A549 (cell line): ENCODE results near the gene NRTN. TPM values are rescaled to one million over a fixed set of nuclear protein-coding genes. Genes with fewer than 3 reads are reported as not detected.

ENCODE experiments used
- ATAC-seq, 2 experiments: fragments of 200-7000 bp in 1 of 2; fragments of >200 bp in 1 of 2; cut with Nextera tagmentation in 1 of 2; cut with Tn5 transposase in 1 of 2; 3 replicates each; pipeline versions ENCODE4 v1.8.0 to v1.9.1; 2018 to 2020; ENCODE audit warnings: mild to moderate bottlenecking in 1 of 2, moderate library complexity in 1 of 2
- CTCF ChIA-PET: fragments of 300-600 bp; sonication (Branson Sonifier 250); formaldehyde crosslinking; extraction: SDS; loops from one replicate; lab custom pipeline; 2021; ENCODE audit warnings: antibody characterized with exemption, inconsistent platforms; lab: Yijun Ruan, JAX
- POLR2A ChIA-PET: fragments of 350-600 bp; formaldehyde crosslinking; extraction: SDS; loops from one replicate; lab custom pipeline; 2021; ENCODE audit warnings: antibody characterized with exemption, inconsistent platforms; lab: Yijun Ruan, JAX
- DNase-seq, 2 experiments: peaks; one replicate each; pipeline versions ENCODE4 v3.0.0 to v3.0.0-alpha.2; 2011 to 2016; ENCODE audit warnings: low read depth in 1 of 2, low spot score in 1 of 2
- FAIRE-seq: peaks from 2 replicates; lab custom pipeline; 2011; peaks lifted over from hg19 to GRCh38; lab: Jason Lieb, UNC
- H3K27ac ChIP-seq, 2 experiments: fragments of >200 bp; sonication (Bioruptor Twin); formaldehyde crosslinking; 3 replicates each; pipeline ENCODE4 v1.5.1; 2016 to 2017
- H3K4me1 ChIP-seq: fragments of >200 bp; sonication (Bioruptor Twin); formaldehyde crosslinking; 3 replicates; pipeline ENCODE4 v1.6.1; 2016
- H3K4me2 ChIP-seq: fragments of >200 bp; sonication (Bioruptor Twin); formaldehyde crosslinking; 3 replicates; pipeline ENCODE4 v1.6.1; 2016
- H3K4me3 ChIP-seq: fragments of >200 bp; sonication (Bioruptor Twin); formaldehyde crosslinking; 3 replicates; pipeline ENCODE4 v1.5.1; 2016
- H3K9me3 ChIP-seq: fragments of >200 bp; sonication (Bioruptor Twin); formaldehyde crosslinking; 3 replicates; pipeline ENCODE4 v1.6.1; 2016
- BCL3 ChIP-seq: fragments of >200 bp; sonication (Bioruptor Twin); formaldehyde crosslinking; IDR thresholded peaks from 3 replicates; pipeline ENCODE4 v1.6.1; 2016
- BHLHE40 ChIP-seq: IDR thresholded peaks from 2 replicates; pipeline ENCODE4 v1.6.1; 2012; ENCODE audit warnings: low read depth, low read length, inconsistent platforms
- CBX8 ChIP-seq: fragments of 200-600 bp; sonication (generic); IDR thresholded peaks from 2 replicates; pipeline ENCODE4 v1.6.1; 2016
- CEBPB ChIP-seq, 2 experiments: fragments of >200 bp in 1 of 2; sonication (Bioruptor Twin) in 1 of 2; formaldehyde crosslinking in 1 of 2; IDR thresholded peaks; 2 replicates each; pipeline ENCODE4 v1.6.1; 2012 to 2016
- CHD2 ChIP-seq: fragments of 150-350 bp; IDR thresholded peaks from 2 replicates; pipeline ENCODE4 v1.6.1; 2014; ENCODE audit warnings: low read length; ENCODE audit not compliant: partially characterized antibody
- E2F6 ChIP-seq: IDR thresholded peaks from 2 replicates; pipeline ENCODE4 v1.6.1; 2012; ENCODE audit warnings: low read depth, borderline replicate concordance
- FOSL2 ChIP-seq, 2 experiments: fragments of 450-650 bp in 1 of 2; fragments of >200 bp in 1 of 2; sonication (Bioruptor Twin) in 1 of 2; formaldehyde crosslinking; IDR thresholded peaks; 2 replicates each; pipeline versions ENCODE4 v1.5.0 to v1.6.1; 2016 to 2020; ENCODE audit warnings: mild to moderate bottlenecking in 1 of 2, moderate library complexity in 1 of 2
- FOXS1 ChIP-seq: fragments of 250-450 bp; sonication (Bioruptor Pico); IDR thresholded peaks from 2 replicates; pipeline ENCODE4 v1.5.0; 2020; ENCODE audit warnings: mild to moderate bottlenecking, moderate library complexity
- GATA3 ChIP-seq: IDR thresholded peaks from 2 replicates; pipeline ENCODE4 v1.6.1; 2012; ENCODE audit warnings: borderline replicate concordance
- HES2 ChIP-seq: fragments of >200 bp; sonication (Bioruptor Twin); formaldehyde crosslinking; IDR thresholded peaks from 2 replicates; pipeline ENCODE4 v1.6.1; 2016
- HEYL ChIP-seq: fragments of 250-450 bp; sonication (Bioruptor Pico); IDR thresholded peaks from 2 replicates; pipeline ENCODE4 v1.8.0; 2021; ENCODE audit warnings: mild to moderate bottlenecking, moderate library complexity
- HOXB5 ChIP-seq: fragments of 250-450 bp; sonication (Bioruptor Pico); IDR thresholded peaks from 2 replicates; pipeline ENCODE4 v1.5.0; 2020; ENCODE audit warnings: mild to moderate bottlenecking, moderate library complexity
- JUN ChIP-seq, 2 experiments: fragments of >200 bp; sonication (Bioruptor Twin); formaldehyde crosslinking; IDR thresholded peaks; 2 replicates in 1 of 2; 3 replicates in 1 of 2; pipeline ENCODE4 v1.6.1; 2016 to 2017
- MAX ChIP-seq: IDR thresholded peaks from 2 replicates; pipeline ENCODE4 v1.6.1; 2012
- MAZ ChIP-seq: fragments of 150-350 bp; IDR thresholded peaks from 2 replicates; pipeline ENCODE4 v1.6.1; 2014; ENCODE audit warnings: antibody characterized with exemption, low read depth, low read length, borderline replicate concordance
- NPAS2 ChIP-seq: fragments of 250-450 bp; sonication (Bioruptor Pico); IDR thresholded peaks from 2 replicates; pipeline ENCODE4 v1.8.0; 2022; ENCODE audit warnings: mild to moderate bottlenecking, moderate library complexity, borderline replicate concordance
- PHF8 ChIP-seq: fragments of 200-600 bp; sonication (generic); IDR thresholded peaks from 2 replicates; pipeline ENCODE4 v1.6.1; 2016; ENCODE audit warnings: low read depth, mild to moderate bottlenecking, antibody characterized with exemption, moderate library complexity, borderline replicate concordance
- POLR2A ChIP-seq: IDR thresholded peaks from 2 replicates; pipeline ENCODE4 v1.6.1; 2012; ENCODE audit warnings: mild to moderate bottlenecking, low read length
- RAD21 ChIP-seq, 2 experiments: fragments of >200 bp in 1 of 2; sonication (Bioruptor Twin) in 1 of 2; formaldehyde crosslinking in 1 of 2; IDR thresholded peaks in 1 of 2; conservative IDR thresholded peaks in 1 of 2; 2 replicates in 1 of 2; 3 replicates in 1 of 2; pipeline ENCODE4 v1.6.1; 2012 to 2018; ENCODE audit warnings: inconsistent platforms in 1 of 2
- RARB ChIP-seq: fragments of 250-450 bp; sonication (Bioruptor Pico); IDR thresholded peaks from 2 replicates; pipeline ENCODE4 v1.8.0; 2021; ENCODE audit warnings: mild to moderate bottlenecking, moderate library complexity
- RCOR1 ChIP-seq: fragments of 150-350 bp; IDR thresholded peaks from 2 replicates; pipeline ENCODE4 v1.6.1; 2014; ENCODE audit warnings: antibody characterized with exemption, low read length, low read depth
- RFX5 ChIP-seq: fragments of 450-650 bp; IDR thresholded peaks from 2 replicates; pipeline ENCODE4 v1.7.1; 2014; ENCODE audit warnings: antibody characterized with exemption, mild to moderate bottlenecking, moderate library complexity
- TFCP2L1 ChIP-seq: fragments of 250-450 bp; sonication (Bioruptor Pico); IDR thresholded peaks from 2 replicates; pipeline ENCODE4 v1.5.0; 2021; ENCODE audit warnings: mild to moderate bottlenecking
- USF2 ChIP-seq: fragments of 450-650 bp; IDR thresholded peaks from 2 replicates; pipeline ENCODE4 v1.6.1; 2014; ENCODE audit warnings: antibody characterized with exemption
- ZFP36 ChIP-seq: fragments of 450-650 bp; IDR thresholded peaks from 2 replicates; pipeline ENCODE4 v1.6.1; 2014; ENCODE audit warnings: borderline replicate concordance; ENCODE audit not compliant: partially characterized antibody
- ZNF302 ChIP-seq: fragments of 250-450 bp; sonication (Bioruptor Pico); IDR thresholded peaks from 2 replicates; pipeline ENCODE4 v1.9.0; 2021; ENCODE audit warnings: inconsistent platforms, mild to moderate bottlenecking, moderate library complexity
- WGBS: methylation state at CpG from one replicate; pipeline ENCODE4 v1.1.6; 2017; ENCODE audit errors: missing lambda C conversion rate; 5-methylcytosine and 5-hydroxymethylcytosine counted together
- polyA plus RNA-seq, 4 experiments: library from polyadenylated mRNA; depleted of rRNA in 3 of 4; stranded (reverse); fragments of >200 nt; fragmentation: RNase III in 1 of 4; extraction: RNeasy Plus Mini Kit Qiagen cat#74134 plus additional on column Dnase treatment in 1 of 4; gene quantifications; 2 replicates in 3 of 4; 3 replicates in 1 of 4; pipeline ENCODE4 v1.2.3, GENCODE V29; 2011 to 2017

Gene NRTN
- polyA plus RNA-seq, 2 of the 4 experiments (the other 2 are of a cell fraction), result 0.32 to 0.61 TPM

- Histone ChIP-seq H3K4me1 (peaks cover 5% of the 10 kb centered on the region; the same call in 2 of the 3 replicates), H3K27ac (no peak overlapping the region), H3K9me3 (no peaks in the 10 kb centered on the region), H3K4me2 (no peak overlapping the region), H3K4me3 (no peak overlapping the region)
- ChIA-PET CTCF (interaction anchor here (1.0 to 2.8 kb wide), 4 partner anchors 11 to 30 kb away, joined by 3 to 20 read pairs (median 8); no protein-coding TSS in a partner anchor), POLR2A (interaction anchor here (0.7 to 1.5 kb wide), 2 partner anchors 73 to 112 kb away, joined by 3 read pairs; no protein-coding TSS in a partner anchor)
- ATAC-seq, result no peak
- no peak for FAIRE-seq
- 89% methylated on average over 18 of the region's 18 CpGs for WGBS
- no peak for DNase-seq
- TF ChIP-seq RFX5 (no peak), ZFP36 (no peak), CEBPB (IDR thresholded peaks at IDR 0.05) (no peak), CHD2 (no peak), RAD21 (conservative IDR thresholded peaks at IDR 0.05 in 1 of 2, IDR thresholded peaks at IDR 0.05 in 1 of 2) (no peak), POLR2A (no peak), GATA3 (no peak), MAX (no peak), E2F6 (no peak), USF2 (no peak), JUN (IDR thresholded peaks at IDR 0.05) (no peak), PHF8 (no peak), BHLHE40 (no peak), FOSL2 (IDR thresholded peaks at IDR 0.05) (no peak), FOSL2 (CRISPR knock-in tag; IDR thresholded peaks at IDR 0.05) (no peak)
- TF ChIP-seq, all 56 proteins: peak for 0
These were observed 12.6 kb upstream of the NRTN start for GRCh38 chr19:5792224-5792623.

GRCh38 chr19:5793188-5793587, 11.7 kb upstream of the NRTN start:
- DNase-seq (no peak), FAIRE-seq (no peak), ATAC-seq (no peak)
- Histone ChIP-seq H3K4me1 (peaks cover 5% of the 10 kb centered on the region; the same call in 2 of the 3 replicates), H3K4me3 (no peak overlapping the region), H3K4me2 (no peak overlapping the region), H3K27ac (no peak overlapping the region), H3K9me3 (no peaks in the 10 kb centered on the region)
- POLR2A ChIA-PET, result interaction anchor here (0.5 to 1.1 kb wide), 4 partner anchors 19 to 111 kb away, joined by 3 to 6 read pairs (median 3); partner anchors contain the start of gene RPL36
- CTCF ChIA-PET, result interaction anchor here (0.6 to 4.1 kb wide), 12 partner anchors 8 to 98 kb away, joined by 4 to 35 read pairs (median 4); partner anchors contain the start of gene PRR22
- TF ChIP-seq TFCP2L1 (no peak), POLR2A (no peak), MAZ (no peak), HEYL (CRISPR knock-in tag) (no peak), BCL3 (no peak), RCOR1 (no peak), FOXS1 (CRISPR knock-in tag) (no peak), CBX8 (no peak), NPAS2 (CRISPR knock-in tag) (no peak), HOXB5 (CRISPR knock-in tag) (no peak), ZNF302 (no peak), RARB (CRISPR knock-in tag) (no peak), HES2 (no peak)
- 76% methylated on average over 3 of the region's 3 CpGs for WGBS
